ENCODE measurements around the gene PCNX3. TPM values are rescaled to one million over a fixed set of nuclear protein-coding genes. Genes with fewer than 3 reads are reported as not detected.
A peak's percentile ranks its signal among the peaks of the same experiment; 100 is the strongest.

The PCNX3 gene
- total and polyA plus RNA-seq, 10 of the 15 experiments (the other 5 are each of a cell fraction or from before 2014, with no cell fraction given): 0.03 to 46.6 (median 8.4) TPM

DNA sequence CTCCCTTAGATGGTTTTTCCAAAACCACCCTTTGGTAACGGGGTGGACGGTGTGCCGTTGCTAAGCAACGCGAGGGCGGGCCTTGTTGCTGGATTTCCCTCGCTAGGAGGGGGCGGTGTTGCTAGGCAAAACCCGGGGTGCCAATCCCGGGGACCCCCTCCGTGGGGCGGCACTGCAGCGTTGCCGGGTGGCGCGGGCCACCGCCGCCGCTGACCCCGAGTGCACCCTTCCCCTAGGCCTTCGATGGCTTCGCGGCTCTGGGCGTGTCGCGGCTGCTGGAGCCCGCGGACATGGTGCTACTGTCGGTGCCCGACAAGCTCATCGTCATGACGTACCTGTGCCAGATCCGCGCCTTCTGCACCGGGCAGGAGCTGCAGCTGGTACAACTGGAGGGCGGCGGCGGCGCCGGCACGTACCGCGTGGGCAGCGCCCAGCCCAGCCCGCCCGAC lies 30.8 kb upstream of the PCNX3 start (continued):
- TF ChIP-seq, protein P1, sequence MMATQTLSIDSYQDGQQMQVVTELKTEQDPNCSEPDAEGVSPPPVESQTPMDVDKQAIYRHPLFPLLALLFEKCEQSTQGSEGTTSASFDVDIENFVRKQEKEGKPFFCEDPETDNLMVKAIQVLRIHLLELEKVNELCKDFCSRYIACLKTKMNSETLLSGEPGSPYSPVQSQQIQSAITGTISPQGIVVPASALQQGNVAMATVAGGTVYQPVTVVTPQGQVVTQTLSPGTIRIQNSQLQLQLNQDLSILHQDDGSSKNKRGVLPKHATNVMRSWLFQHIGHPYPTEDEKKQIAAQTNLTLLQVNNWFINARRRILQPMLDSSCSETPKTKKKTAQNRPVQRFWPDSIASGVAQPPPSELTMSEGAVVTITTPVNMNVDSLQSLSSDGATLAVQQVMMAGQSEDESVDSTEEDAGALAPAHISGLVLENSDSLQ (IDR thresholded peaks at IDR 0.05): no peak
- TF ChIP-seq PAX5 (IDR thresholded peaks at IDR 0.05; ENCODE audit: borderline replicate concordance, low read depth, low read length): no peak

DNA sequence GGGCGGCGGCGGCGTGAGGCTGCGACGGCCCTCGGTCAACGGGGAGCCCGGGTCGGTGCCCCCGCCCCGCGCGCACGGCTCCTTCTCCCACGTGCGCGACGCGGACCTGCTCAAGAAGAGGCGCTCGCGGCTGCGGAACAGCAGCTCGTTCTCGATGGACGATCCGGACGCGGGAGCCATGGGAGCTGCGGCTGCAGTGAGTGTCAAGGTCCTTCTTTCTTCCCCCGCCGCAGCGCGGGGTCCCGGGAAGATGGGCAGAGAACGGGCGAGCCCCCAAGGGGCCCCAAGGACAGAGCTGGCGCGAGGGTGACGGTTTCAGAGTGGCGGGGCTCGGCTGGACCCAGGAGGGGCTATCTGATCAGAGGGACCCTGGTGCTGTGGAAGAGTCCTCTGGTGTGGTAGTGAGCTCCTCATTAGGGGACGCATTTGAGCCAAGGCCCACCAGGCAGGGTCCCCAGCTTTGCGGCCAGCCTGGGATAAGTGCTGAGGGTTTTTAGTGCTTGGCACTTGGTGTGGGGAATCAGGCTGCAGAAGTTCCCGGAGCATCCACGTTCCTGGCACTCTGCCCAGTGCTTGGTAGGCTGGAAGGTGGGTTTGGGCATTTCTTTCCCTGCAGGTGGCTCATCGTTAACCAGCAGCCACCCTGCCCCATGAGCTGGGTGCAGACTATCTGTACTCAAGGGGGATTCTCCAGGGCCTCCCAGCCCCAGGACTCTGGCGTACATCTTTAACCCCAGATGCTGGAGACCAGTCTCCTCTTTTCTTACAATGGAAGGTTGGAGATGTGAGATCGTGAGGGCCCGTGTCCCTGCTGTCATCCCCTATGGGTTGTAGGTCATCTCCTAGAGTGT lies 30.0 kb upstream of the PCNX3 start:
- H3K27me3 ChIP-seq (replicated peaks in 1 of 2; ENCODE audit: control insufficient read depth in 2 of 2, insufficient read depth in 2 of 2, low read length in 1 of 2): no peaks in the 10 kb centered on the region
- 0 out of 2 replicates have a peak overlapping the region, but pooled peaks have one; percentile 7 for H3K9ac ChIP-seq (ENCODE audit: control insufficient read depth, insufficient read depth, low read length)
- no peak for FAIRE-seq
- ChIA-PET RAD21 (ENCODE audit: unreplicated experiment) (interaction anchor here (5.0 to 6.5 kb wide), 2 partner anchors 9 to 14 kb away, joined by 56 to 132 read pairs; partner anchors contain the start of genes EHBP1L1, FAM89B and ZNRD2), CTCF (interaction anchor here (1.0 to 5.9 kb wide), 4 partner anchors 8 to 55 kb away, joined by 4 to 130 read pairs (median 74); partner anchors contain the start of genes EHBP1L1, FAM89B and ZNRD2), SMC1A (ENCODE audit: uncharacterized antibody, unreplicated experiment) (interaction anchor here (3.9 to 6.2 kb wide), 3 partner anchors 9 to 44 kb away, joined by 35 to 93 read pairs (median 37); partner anchors contain the start of genes EHBP1L1, FAM89B and ZNRD2), POLR2A (interaction anchor here (0.8 to 6.0 kb wide), 5 partner anchors 9 to 29 kb away, joined by 3 to 129 read pairs (median 7); partner anchors contain the start of genes EHBP1L1, FAM89B and ZNRD2)
- no peak for DNase-seq (ENCODE audit: low read depth, low spot score)
- intact Hi-C loops (cut with micrococcal nuclease; ENCODE audit: unreplicated experiment): no loop called here
- 97% methylated on average over 23 of the region's 51 CpGs for WGBS (ENCODE audit: insufficient coverage, insufficient replicate concordance, low lambda C conversion rate, missing lambda C conversion rate)
- peak overlapping the region; percentile 47; the same call in 1 of the 2 replicates for H3K4me3 ChIP-seq
- ATAC-seq: no peak
- no peak overlapping the region for H2AFZ ChIP-seq (ENCODE audit: control insufficient read depth, low read depth, low read length)
- H3K4me2 ChIP-seq (ENCODE audit: control insufficient read depth, insufficient read depth): peak overlapping the region; percentile 79
- in situ Hi-C loops (cut with MboI): no loop called here
- H3K27ac ChIP-seq (ENCODE audit: control insufficient read depth, insufficient read depth): peak overlapping the region; percentile 97
- peaks cover 10 to 11% of the 10 kb centered on the region in 2 experiments; a peak in 3 of 4 replicates for H3K36me3 ChIP-seq (ENCODE audit: control insufficient read depth in 2 of 2, insufficient read depth in 2 of 2, low read length in 1 of 2)
- H3K9me3 ChIP-seq (replicated peaks; ENCODE audit: control insufficient read depth, insufficient read depth, low read length): no peaks in the 10 kb centered on the region
- BruUV-seq (replicated peaks): no TSS peak
- TF ChIP-seq YY1 (IDR thresholded peaks at IDR 0.05; ENCODE audit: low read depth, low read length): no peak
- TF ChIP-seq POLR2A (IDR thresholded peaks at IDR 0.05; ENCODE audit: low read depth, low read length): peak; percentile 39
- peaks cover 45% of the 10 kb centered on the region for H3K4me1 ChIP-seq (ENCODE audit: control insufficient read depth, insufficient read depth, low read length)
- peaks cover 16% of the 10 kb centered on the region for H3K79me2 ChIP-seq (ENCODE audit: control insufficient read depth, insufficient read depth, low read length)
- no peaks in the 10 kb centered on the region for H4K20me1 ChIP-seq (ENCODE audit: control insufficient read depth, insufficient read depth)
